Neuron (in vitro differentiated cells): ENCODE measurements around the gene P2RY1.
A peak's percentile ranks its signal among the peaks of the same experiment; 100 is the strongest.
"Not testable (repeated sequence)": the region's sequence is repeated elsewhere in the genome, so short reads cannot be mapped to it uniquely, and the experiment has no call there.

Experiments used
- H2AFZ ChIP-seq: one replicate; pipeline ENCODE4 v1.6.1; 2013; ENCODE audit warnings: low read depth, mild to moderate bottlenecking, inconsistent platforms, low read length, moderate library complexity
- H3K27me3 ChIP-seq: one replicate; pipeline ENCODE4 v1.6.1; 2013; ENCODE audit warnings: low read length; ENCODE audit not compliant: insufficient read depth
- H3K36me3 ChIP-seq: one replicate; pipeline ENCODE4 v1.6.1; 2013; ENCODE audit warnings: low read length; ENCODE audit not compliant: insufficient read depth
- H3K4me1 ChIP-seq: one replicate; pipeline ENCODE4 v1.6.1; 2013; ENCODE audit warnings: low read length; ENCODE audit not compliant: insufficient read depth
- H3K4me3 ChIP-seq: 2 replicates; pipeline ENCODE4 v1.5.1; 2013; ENCODE audit warnings: mild to moderate bottlenecking, low read length, moderate library complexity
- H3K9me3 ChIP-seq: one replicate; pipeline ENCODE4 v1.6.1; 2013; ENCODE audit warnings: low read length

The P2RY1 gene

DNA sequence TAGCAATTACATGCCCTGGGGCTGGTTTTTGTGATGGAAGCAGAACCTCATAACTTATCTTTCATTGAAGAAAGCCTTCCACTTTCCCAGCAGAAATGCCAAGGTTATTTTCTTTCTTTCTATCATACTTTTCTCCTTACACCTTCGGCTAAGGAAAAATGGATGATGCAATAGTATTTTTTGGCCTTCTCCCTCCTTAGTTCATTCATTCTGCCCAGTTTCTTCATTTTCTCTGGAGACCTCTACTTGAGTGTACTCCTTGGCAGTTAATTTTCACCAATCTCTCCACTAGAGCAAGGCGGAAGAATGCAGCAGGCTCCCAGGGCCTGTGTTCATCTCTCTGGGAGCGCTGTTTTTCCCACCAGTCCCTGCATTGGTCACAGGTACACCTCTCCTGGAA, 7.6 kb upstream of the P2RY1 start:
- H3K9me3 ChIP-seq, result no peaks in the 10 kb centered on the region
- H3K36me3 ChIP-seq, result no peaks in the 10 kb centered on the region
- no peaks in the 10 kb centered on the region for H3K27me3 ChIP-seq
- no peaks in the 10 kb centered on the region for H3K4me1 ChIP-seq
- no peak overlapping the region for H3K4me3 ChIP-seq
- no peak overlapping the region for H2AFZ ChIP-seq

DNA sequence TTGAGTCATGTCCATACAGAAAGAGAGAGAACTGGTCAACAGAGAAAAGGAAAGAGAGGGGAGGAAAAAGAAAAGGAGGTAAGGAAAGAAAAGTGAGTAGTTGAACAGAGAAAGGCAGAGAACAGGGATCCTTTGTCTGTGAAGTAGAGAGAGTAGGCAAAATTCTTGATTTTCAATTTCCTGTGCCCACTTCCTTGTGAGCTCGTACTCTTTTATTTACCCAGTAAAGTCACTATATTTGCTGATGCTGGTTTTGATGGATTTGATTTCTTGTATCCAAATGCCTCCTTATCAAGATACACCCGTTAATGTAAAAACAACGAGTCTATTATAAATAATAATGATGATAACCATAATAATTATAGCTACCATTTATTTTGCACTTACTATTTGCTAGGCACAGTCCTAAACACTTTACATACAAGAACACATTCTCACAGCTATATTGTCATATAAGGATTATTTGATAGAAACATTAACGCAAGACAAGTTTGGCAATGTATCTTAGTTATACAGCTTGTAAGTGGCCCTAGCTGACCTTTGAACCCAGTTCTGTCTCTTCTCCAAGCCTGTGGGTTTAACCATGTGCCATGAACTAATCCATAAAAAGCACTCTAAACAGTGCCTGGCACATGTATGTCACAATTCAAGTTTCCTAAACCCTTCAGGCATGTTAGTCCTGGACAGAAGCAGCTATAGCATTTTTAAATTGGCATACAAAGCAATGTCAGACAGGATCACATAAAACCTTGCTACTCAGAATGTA, 6.7 kb upstream of the P2RY1 start:
- no peaks in the 10 kb centered on the region for H3K9me3 ChIP-seq

DNA sequence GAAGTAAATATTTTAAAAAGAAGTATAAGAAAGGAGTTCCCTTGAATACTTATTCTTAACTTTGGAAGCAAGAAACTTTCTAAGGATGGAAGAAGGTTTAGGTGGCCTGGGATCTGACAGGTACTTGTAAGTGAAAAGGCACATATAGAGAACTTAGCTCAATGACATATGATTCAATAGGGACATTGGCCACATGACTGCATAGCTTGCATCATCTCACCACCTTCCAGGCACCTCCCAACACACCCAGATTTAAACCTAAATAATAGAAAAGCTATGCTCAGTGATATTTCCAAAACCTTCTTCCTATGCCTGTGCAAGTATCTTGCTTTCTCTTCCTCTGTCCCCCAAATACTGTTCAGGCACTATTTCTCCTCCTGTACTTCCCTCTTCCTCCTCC, 4.7 kb upstream of the P2RY1 start:
- H3K4me1 ChIP-seq, result no peaks in the 10 kb centered on the region
- no peaks in the 10 kb centered on the region for H3K27me3 ChIP-seq
- H3K36me3 ChIP-seq, result no peaks in the 10 kb centered on the region
- no peak overlapping the region for H2AFZ ChIP-seq
- H3K9me3 ChIP-seq, result no peaks in the 10 kb centered on the region
- no peak overlapping the region for H3K4me3 ChIP-seq

More for the DNA sequence above, 6.7 kb upstream of the P2RY1 start:
- Histone ChIP-seq H3K4me3 (no peak overlapping the region), H2AFZ (no peak overlapping the region), H3K27me3 (no peaks in the 10 kb centered on the region), H3K4me1 (no peaks in the 10 kb centered on the region), H3K36me3 (no peaks in the 10 kb centered on the region)

DNA sequence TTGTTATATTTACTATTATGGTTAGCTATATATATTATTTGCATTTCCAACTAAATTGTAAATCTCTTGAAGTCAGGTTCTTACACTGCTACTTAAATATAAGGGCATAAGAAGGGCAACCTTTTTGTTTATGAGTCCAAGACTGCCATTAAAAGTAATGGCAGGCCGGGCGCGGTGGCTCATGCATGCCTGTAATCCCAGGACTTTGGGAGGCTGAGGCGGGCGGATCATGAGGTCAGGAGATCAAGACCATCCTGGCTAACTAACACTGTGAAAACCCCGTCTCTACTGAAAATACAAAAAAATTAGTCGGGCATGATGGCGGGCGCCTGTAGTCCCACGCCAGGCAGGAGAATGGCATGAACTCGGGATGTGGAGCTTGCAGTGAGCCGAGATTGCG, 2.9 kb upstream of the P2RY1 start:
- H3K27me3 ChIP-seq, result no peaks in the 10 kb centered on the region
- H3K4me3 ChIP-seq, result no peak overlapping the region
- H3K36me3 ChIP-seq, result no peaks in the 10 kb centered on the region
- H3K4me1 ChIP-seq, result no peaks in the 10 kb centered on the region
- no peaks in the 10 kb centered on the region for H3K9me3 ChIP-seq
- H2AFZ ChIP-seq, result no peak overlapping the region

DNA sequence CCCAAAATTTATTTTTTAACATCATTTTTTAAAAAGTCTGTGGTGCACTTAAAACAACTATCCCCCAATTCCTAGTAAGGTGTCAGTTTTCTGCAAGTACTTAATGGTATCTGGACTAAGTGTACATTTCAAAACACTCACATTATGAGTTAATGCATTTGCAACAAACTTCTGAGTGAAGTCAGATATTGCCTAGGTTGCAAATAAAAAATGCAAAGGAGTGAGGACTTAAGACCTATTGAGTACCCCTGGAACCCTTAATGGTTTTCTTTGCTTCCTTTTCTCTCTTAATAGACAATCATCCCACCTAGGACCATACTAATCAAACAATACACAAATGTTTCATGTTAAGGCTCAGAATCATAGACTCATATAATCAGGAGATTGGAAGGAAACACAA, 1.8 kb upstream of the P2RY1 start:
- no peaks in the 10 kb centered on the region for H3K4me1 ChIP-seq
- H2AFZ ChIP-seq, result no peak overlapping the region
- no peaks in the 10 kb centered on the region for H3K36me3 ChIP-seq
- no peak overlapping the region for H3K4me3 ChIP-seq
- no peaks in the 10 kb centered on the region for H3K27me3 ChIP-seq
- H3K9me3 ChIP-seq, result no peaks in the 10 kb centered on the region

DNA sequence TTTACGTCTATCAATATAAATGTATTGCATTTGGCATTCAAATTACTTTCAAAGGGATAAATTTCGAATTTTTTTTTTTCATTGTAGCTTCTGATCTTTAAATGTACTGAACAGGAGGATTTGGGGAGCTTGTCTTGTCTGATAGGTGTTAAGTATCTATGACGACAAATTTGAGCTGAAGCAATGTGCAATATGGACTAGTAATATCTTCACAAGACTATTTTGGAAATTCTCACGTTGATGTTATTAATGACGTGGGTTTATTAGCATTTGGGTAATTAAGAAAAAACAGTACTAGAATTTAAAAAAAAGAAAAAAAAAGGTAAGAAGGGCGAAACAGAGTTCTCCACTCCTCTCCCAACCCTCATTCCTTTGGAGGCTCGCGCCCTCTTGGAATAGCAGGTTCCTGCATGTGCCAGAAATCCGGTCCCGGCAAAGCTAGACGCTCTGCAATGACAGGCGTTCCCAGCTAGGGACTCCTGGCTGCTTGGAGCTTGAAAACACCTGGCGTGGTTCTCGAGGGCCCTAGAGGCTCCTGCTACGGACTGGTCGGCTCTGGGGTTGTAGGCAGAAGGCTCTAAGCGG, 648 bp upstream of the P2RY1 start:
- Histone ChIP-seq H3K4me3 (peak overlapping the region; percentile 54), H3K4me1 (no peaks in the 10 kb centered on the region), H3K27me3 (no peaks in the 10 kb centered on the region), H3K36me3 (no peaks in the 10 kb centered on the region), H3K9me3 (no peaks in the 10 kb centered on the region), H2AFZ (peak overlapping the region; percentile 95)

DNA sequence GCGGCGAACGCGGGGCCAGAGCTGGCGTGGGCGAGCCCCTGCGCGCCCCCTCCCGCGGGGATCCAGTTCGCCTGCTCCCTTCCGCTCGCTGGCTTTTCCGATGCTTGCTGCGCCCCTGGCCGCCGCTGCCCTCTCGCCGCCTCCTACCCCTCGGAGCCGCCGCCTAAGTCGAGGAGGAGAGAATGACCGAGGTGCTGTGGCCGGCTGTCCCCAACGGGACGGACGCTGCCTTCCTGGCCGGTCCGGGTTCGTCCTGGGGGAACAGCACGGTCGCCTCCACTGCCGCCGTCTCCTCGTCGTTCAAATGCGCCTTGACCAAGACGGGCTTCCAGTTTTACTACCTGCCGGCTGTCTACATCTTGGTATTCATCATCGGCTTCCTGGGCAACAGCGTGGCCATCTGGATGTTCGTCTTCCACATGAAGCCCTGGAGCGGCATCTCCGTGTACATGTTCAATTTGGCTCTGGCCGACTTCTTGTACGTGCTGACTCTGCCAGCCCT, 721 bp downstream of the P2RY1 start:
- no peaks in the 10 kb centered on the region for H3K27me3 ChIP-seq
- H3K4me1 ChIP-seq, result no peaks in the 10 kb centered on the region
- H3K9me3 ChIP-seq, result no peaks in the 10 kb centered on the region
- no peaks in the 10 kb centered on the region for H3K36me3 ChIP-seq
- H3K4me3 ChIP-seq, result peak overlapping the region; percentile 54
- peak overlapping the region; percentile 95 for H2AFZ ChIP-seq

DNA sequence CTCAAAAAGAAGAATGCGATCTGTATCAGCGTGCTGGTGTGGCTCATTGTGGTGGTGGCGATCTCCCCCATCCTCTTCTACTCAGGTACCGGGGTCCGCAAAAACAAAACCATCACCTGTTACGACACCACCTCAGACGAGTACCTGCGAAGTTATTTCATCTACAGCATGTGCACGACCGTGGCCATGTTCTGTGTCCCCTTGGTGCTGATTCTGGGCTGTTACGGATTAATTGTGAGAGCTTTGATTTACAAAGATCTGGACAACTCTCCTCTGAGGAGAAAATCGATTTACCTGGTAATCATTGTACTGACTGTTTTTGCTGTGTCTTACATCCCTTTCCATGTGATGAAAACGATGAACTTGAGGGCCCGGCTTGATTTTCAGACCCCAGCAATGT, 1.3 kb downstream of the P2RY1 start:
- no peaks in the 10 kb centered on the region for H3K9me3 ChIP-seq
- no peak overlapping the region for H2AFZ ChIP-seq
- H3K4me1 ChIP-seq, result no peaks in the 10 kb centered on the region
- H3K27me3 ChIP-seq, result no peaks in the 10 kb centered on the region
- no peaks in the 10 kb centered on the region for H3K36me3 ChIP-seq
- H3K4me3 ChIP-seq, result peak overlapping the region; percentile 54

DNA sequence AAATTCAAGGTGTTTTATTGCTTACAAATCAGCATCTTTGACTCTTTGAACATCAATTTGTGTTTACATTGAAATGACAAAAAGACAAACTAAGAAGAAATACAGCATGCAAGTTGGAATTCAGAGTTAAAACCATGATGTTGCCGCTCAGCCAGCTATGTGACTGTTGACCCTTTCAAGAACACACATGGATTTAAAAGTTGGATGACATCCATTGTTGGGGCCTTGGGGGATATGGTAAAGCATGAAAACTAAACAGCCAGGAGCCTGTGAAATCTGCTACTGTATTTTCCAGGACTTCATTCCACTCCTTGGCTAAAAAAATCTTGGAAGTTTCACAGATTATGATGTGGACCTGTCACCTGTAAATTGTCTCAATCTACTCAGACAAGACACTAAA, 4.6 kb downstream of the P2RY1 start:
- Histone ChIP-seq H3K4me3 (no peak overlapping the region), H3K4me1 (no peaks in the 10 kb centered on the region), H2AFZ (no peak overlapping the region), H3K9me3 (no peaks in the 10 kb centered on the region), H3K36me3 (no peaks in the 10 kb centered on the region), H3K27me3 (no peaks in the 10 kb centered on the region)

DNA sequence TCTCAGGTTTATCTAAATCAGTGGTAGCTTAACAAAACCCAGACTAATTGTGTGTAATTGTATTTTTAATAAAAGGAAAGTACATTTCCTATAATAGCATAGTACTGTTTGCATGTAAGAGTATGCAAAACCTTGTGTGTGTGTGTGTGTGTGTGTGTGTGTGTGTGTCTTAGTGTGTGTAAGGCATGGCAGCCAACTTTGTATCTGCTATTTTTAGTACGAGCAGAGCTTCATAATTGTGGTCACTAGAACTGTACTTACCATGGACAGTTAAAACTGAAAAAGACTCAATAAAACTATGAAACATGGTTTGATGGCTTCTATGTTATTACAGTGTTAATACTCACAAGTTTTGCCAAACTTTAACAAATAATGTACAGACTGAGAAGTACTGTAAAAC, 6.2 kb downstream of the P2RY1 start:
- no peaks in the 10 kb centered on the region for H3K36me3 ChIP-seq
- no peaks in the 10 kb centered on the region for H3K4me1 ChIP-seq
- no peaks in the 10 kb centered on the region for H3K9me3 ChIP-seq
- H2AFZ ChIP-seq, result no peak overlapping the region
- H3K27me3 ChIP-seq, result no peaks in the 10 kb centered on the region
- H3K4me3 ChIP-seq, result no peak overlapping the region

DNA sequence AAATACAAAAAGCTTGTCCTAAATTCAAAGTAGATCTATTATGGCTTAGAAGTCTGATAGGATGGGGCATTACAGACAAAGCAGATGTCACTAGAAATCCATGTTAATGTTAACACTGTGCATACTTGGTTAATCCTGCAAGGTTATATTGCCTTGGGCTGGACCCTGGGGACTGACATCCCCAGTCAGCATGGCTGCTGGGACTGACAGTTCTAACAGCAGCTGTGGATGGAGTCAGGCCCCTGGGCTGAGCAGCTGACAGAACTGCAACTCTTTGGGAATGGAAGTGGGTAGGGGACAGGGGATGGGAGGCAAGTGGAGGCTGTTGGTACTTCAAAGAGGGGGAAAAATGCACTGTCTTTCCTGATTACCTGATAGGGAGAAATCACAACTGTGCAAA, 7.5 kb downstream of the P2RY1 start:
- H3K4me1 ChIP-seq, result no peaks in the 10 kb centered on the region
- H2AFZ ChIP-seq, result no peak overlapping the region
- H3K27me3 ChIP-seq, result no peaks in the 10 kb centered on the region
- H3K9me3 ChIP-seq, result no peaks in the 10 kb centered on the region
- H3K4me3 ChIP-seq, result no peak overlapping the region
- H3K36me3 ChIP-seq, result no peaks in the 10 kb centered on the region

DNA sequence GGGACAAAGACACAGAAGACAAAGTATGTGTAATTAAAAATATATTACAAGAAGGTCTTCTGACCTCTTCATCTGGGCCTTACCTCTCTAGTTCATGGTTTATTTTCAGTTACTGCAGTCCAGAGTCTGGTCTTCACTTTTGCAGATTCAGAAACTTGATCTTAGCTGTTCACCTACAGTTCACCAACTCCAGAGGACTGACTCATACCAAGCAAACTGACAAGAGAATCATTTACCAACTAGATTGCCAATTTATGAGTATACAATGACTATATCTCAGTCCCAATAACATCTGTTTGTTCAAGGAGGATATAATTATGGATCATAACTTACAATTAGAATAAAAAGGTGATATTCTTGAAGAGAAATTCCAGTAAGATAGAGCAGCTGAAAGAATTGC, 9.0 kb downstream of the P2RY1 start:
- no peaks in the 10 kb centered on the region for H3K9me3 ChIP-seq
- no peaks in the 10 kb centered on the region for H3K36me3 ChIP-seq
- H3K4me3 ChIP-seq, result no peak overlapping the region
- H2AFZ ChIP-seq, result no peak overlapping the region
- H3K27me3 ChIP-seq, result no peaks in the 10 kb centered on the region
- H3K4me1 ChIP-seq, result no peaks in the 10 kb centered on the region

DNA sequence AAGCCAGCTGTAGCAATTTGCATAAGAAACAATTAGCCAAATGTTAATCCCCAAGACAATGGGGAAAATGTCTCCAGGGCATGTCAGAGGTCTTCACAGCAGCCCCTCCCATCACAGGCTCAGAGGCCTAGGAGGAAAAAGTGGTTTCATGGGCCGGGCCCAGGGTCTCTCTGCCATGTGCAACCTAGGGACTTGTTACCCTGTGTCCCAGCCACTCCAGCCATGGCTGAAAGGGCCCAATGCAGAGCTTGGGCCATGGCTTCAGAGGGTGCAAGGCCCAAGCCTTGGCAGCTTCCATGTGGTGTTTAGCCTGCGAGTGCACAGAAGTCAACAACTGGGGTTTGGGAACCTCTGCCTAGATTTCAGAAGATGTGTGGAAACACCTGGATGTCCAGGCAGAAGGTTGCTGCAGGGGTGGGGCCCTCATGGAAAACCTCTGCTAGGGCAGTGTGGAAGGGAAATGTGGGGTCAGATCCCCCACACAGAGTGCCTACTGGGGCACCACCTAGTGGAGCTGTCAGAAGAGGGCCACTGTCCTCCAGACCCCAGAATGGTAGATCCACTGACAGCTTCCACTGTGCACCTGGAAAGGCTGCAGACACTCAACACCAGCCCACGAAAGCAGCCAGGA, 11.8 kb downstream of the P2RY1 start:
- H2AFZ ChIP-seq, H3K27me3 ChIP-seq, H3K36me3 ChIP-seq, H3K4me3 ChIP-seq, H3K9me3 ChIP-seq, H3K4me1 ChIP-seq: not testable (repeated sequence)
